ENCODE results near the gene CREG1.
A peak's percentile ranks its signal among the peaks of the same experiment; 100 is the strongest.
"Not testable (repeated sequence)": the region's sequence is repeated elsewhere in the genome, so short reads cannot be mapped to it uniquely, and the experiment has no call there.

The CREG1 gene

DNA sequence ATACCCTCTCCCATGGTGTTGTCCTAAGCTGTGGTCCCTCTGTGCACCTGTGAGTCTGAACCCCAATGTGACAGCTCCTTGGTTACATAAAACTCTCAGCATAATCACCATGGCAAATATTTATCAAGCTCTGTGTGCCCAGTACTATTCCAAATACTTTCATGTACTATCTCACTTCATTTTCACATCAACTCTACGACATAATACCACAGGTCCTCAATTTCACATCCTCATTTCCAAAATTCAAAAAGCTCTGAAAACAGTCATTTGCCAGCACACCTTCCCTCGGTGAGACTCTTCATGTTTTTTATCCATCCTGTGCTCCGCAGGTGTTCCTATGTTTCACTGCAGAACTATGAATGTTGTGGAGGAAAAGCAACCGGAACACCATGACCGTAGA lies 12.4 kb upstream of the CREG1 start:
- Histone ChIP-seq H3K27me3 (ENCODE audit: control insufficient read depth, insufficient read depth, low read length, poor library complexity, severe bottlenecking) (no peaks in the 10 kb centered on the region), H3K9me3 (ENCODE audit: control insufficient read depth, low read length) (no peaks in the 10 kb centered on the region), H3K4me1 (ENCODE audit: control insufficient read depth, insufficient read depth, low read length) (peaks cover 3% of the 10 kb centered on the region), H3K27ac (ENCODE audit: insufficient read depth, low read depth, low read length, poor library complexity, severe bottlenecking) (no peak overlapping the region), H3K36me3 (ENCODE audit: control insufficient read depth, insufficient read depth, low read length) (no peaks in the 10 kb centered on the region), H3K4me3 (ENCODE audit: insufficient read depth, low read depth, low read length) (no peak overlapping the region)
- WGBS, 2 experiments, result 88 to 92% methylated on average over 5 of the region's 5 CpGs

DNA sequence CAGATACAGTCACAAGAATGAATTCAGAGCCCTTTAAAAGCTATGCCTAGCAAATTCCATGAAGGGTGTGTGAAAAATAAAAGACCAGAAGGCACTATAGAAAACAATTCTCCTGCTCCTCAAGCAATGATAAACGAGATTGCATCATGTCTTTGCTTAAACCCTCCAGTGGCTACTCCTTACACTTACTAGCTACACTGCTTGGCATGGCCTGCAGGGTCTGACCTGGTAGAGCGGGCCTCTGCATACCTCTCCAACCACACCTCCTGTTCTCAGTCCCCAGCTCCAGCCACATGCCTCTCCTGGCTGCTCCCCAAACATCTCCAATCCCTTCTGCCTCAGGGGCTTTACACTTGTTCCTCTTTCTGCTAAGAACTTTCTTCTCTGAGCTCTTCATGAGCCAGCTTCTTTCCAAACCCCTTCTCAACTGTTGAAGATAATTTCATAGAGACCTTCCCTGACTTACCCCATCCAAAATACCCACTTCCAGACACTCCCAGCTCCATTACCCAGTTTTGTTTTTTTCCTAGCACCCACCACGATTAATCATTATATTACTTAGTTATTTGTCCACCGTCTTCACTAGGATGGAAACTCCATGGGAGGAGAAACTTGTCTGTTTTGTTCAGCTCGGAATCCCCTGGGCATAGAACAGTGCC lies 11.2 kb upstream of the CREG1 start:
- H3K27me3 ChIP-seq (ENCODE audit: control insufficient read depth, insufficient read depth, low read length, poor library complexity, severe bottlenecking), result no peaks in the 10 kb centered on the region
- WGBS, 2 experiments, result 93% methylated on average over 5 of the region's 5 CpGs
- no peaks in the 10 kb centered on the region for H3K36me3 ChIP-seq (ENCODE audit: control insufficient read depth, insufficient read depth, low read length)

GRCh38 chr1:167563579-167564246 lies 10.2 kb upstream of the CREG1 start:
- peaks cover 3% of the 10 kb centered on the region for H3K4me1 ChIP-seq (ENCODE audit: control insufficient read depth, insufficient read depth, low read length)
- no peaks in the 10 kb centered on the region for H3K9me3 ChIP-seq (ENCODE audit: control insufficient read depth, low read length)
- H3K4me3 ChIP-seq (ENCODE audit: insufficient read depth, low read depth, low read length), result no peak overlapping the region
- H3K36me3 ChIP-seq (ENCODE audit: control insufficient read depth, insufficient read depth, low read length), result no peaks in the 10 kb centered on the region
- H3K27me3 ChIP-seq (ENCODE audit: control insufficient read depth, insufficient read depth, low read length, poor library complexity, severe bottlenecking), result no peaks in the 10 kb centered on the region
- H3K27ac ChIP-seq (ENCODE audit: insufficient read depth, low read depth, low read length, poor library complexity, severe bottlenecking), result no peak overlapping the region
- 79 to 82% methylated on average over 7 of the region's 7 CpGs for WGBS, 2 experiments

More for the DNA sequence above, 11.2 kb upstream of the CREG1 start:
- Histone ChIP-seq H3K9me3 (ENCODE audit: control insufficient read depth, low read length) (no peaks in the 10 kb centered on the region), H3K4me1 (ENCODE audit: control insufficient read depth, insufficient read depth, low read length) (peaks cover 3% of the 10 kb centered on the region), H3K27ac (ENCODE audit: insufficient read depth, low read depth, low read length, poor library complexity, severe bottlenecking) (no peak overlapping the region), H3K4me3 (ENCODE audit: insufficient read depth, low read depth, low read length) (no peak overlapping the region)

DNA sequence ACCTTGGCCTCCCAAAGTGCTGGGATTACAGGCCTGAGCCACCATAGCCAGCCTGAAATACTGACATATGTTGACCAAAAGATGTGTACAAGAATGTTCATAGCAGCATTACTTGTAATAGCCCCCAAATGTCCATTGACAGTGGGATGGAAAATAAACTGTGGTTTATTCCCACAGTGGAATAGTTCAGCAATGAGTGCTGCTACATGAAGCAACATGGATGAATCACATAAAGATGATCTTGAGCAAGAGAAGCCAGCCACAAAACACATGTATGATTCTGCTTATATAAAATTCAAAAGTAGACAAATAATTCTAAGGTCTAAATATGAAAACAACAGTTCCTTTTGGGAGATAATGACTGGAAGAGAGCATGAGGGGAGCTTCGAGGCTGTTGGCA lies 9.1 kb upstream of the CREG1 start:
- 88 to 100% methylated on average over 1 of the region's 1 CpG for WGBS, 2 experiments
- Histone ChIP-seq H3K27me3 (ENCODE audit: control insufficient read depth, insufficient read depth, low read length, poor library complexity, severe bottlenecking) (no peaks in the 10 kb centered on the region), H3K27ac (ENCODE audit: insufficient read depth, low read depth, low read length, poor library complexity, severe bottlenecking) (no peak overlapping the region), H3K4me1 (ENCODE audit: control insufficient read depth, insufficient read depth, low read length) (peaks cover 3% of the 10 kb centered on the region), H3K4me3 (ENCODE audit: insufficient read depth, low read depth, low read length) (no peak overlapping the region), H3K9me3 (ENCODE audit: control insufficient read depth, low read length) (no peaks in the 10 kb centered on the region), H3K36me3 (ENCODE audit: control insufficient read depth, insufficient read depth, low read length) (no peaks in the 10 kb centered on the region)

GRCh38 chr1:167561753-167562152 lies 8.2 kb upstream of the CREG1 start:
- Histone ChIP-seq H3K4me3 (ENCODE audit: insufficient read depth, low read depth, low read length) (no peak overlapping the region), H3K36me3 (ENCODE audit: control insufficient read depth, insufficient read depth, low read length) (no peaks in the 10 kb centered on the region), H3K9me3 (ENCODE audit: control insufficient read depth, low read length) (no peaks in the 10 kb centered on the region), H3K27me3 (ENCODE audit: control insufficient read depth, insufficient read depth, low read length, poor library complexity, severe bottlenecking) (no peaks in the 10 kb centered on the region), H3K27ac (ENCODE audit: insufficient read depth, low read depth, low read length, poor library complexity, severe bottlenecking) (no peak overlapping the region), H3K4me1 (ENCODE audit: control insufficient read depth, insufficient read depth, low read length) (no peaks in the 10 kb centered on the region)
- WGBS, 2 experiments, result 90 to 94% methylated on average over 6 of the region's 6 CpGs

- Histone ChIP-seq H3K27ac (ENCODE audit: insufficient read depth, low read depth, low read length, poor library complexity, severe bottlenecking) (no peak overlapping the region), H3K4me1 (ENCODE audit: control insufficient read depth, insufficient read depth, low read length) (peaks cover 9% of the 10 kb centered on the region), H3K36me3 (ENCODE audit: control insufficient read depth, insufficient read depth, low read length) (no peaks in the 10 kb centered on the region), H3K9me3 (ENCODE audit: control insufficient read depth, low read length) (no peaks in the 10 kb centered on the region), H3K27me3 (ENCODE audit: control insufficient read depth, insufficient read depth, low read length, poor library complexity, severe bottlenecking) (no peaks in the 10 kb centered on the region), H3K4me3 (ENCODE audit: insufficient read depth, low read depth, low read length) (no peak overlapping the region)
- WGBS, 2 experiments, result 2 to 31% methylated on average over 3 to 5 of the region's 5 CpGs
Observed at GRCh38 chr1:167555971-167556714, 2.6 kb upstream of the CREG1 start.

GRCh38 chr1:167555072-167555471 lies 1.5 kb upstream of the CREG1 start:
- not testable (repeated sequence) for H3K4me1 ChIP-seq (ENCODE audit: control insufficient read depth, insufficient read depth, low read length); H3K4me3 ChIP-seq (ENCODE audit: insufficient read depth, low read depth, low read length); H3K27ac ChIP-seq (ENCODE audit: insufficient read depth, low read depth, low read length, poor library complexity, severe bottlenecking); H3K9me3 ChIP-seq (ENCODE audit: control insufficient read depth, low read length); H3K27me3 ChIP-seq (ENCODE audit: control insufficient read depth, insufficient read depth, low read length, poor library complexity, severe bottlenecking); H3K36me3 ChIP-seq (ENCODE audit: control insufficient read depth, insufficient read depth, low read length)
- 100% methylated on average over 1 of the region's 1 CpG for WGBS, 2 experiments

DNA sequence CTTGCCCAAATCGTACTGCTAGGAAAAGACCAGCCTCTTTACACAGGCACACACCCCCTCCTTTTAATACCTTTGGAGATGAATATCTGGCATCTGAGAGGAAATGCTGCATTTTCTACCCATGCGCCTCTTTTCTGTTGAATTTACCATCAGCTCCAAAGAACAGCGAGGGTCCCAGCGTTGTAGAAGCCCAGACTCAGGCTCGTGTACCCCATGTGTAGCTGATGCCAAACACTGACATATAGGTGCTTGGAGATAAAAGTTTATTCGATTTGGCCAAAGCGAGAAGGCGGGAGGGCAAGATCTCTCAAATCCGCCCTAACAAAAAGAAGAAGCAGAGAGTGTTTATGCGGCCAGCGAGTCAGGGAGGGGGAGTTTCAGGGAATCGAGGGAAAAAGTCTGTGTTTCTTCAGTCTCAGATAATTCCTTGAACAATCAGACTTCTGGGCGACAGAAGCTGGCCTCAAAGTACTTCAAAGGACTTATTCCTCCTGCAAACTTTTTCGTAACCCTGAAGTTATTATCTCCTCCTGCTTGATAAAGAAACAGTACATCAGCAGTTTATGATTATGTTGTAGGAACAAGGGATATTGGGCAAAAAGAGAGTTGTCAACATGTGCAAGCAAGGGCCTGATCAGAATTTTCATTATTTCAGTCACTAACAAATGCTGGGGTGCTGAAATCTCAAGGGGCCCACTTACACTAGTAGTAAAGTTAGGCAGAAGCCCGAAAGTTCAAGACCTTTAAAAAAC lies 642 bp upstream of the CREG1 start:
- H3K27me3 ChIP-seq (ENCODE audit: control insufficient read depth, insufficient read depth, low read length, poor library complexity, severe bottlenecking), result no peaks in the 10 kb centered on the region
- H3K27ac ChIP-seq (ENCODE audit: insufficient read depth, low read depth, low read length, poor library complexity, severe bottlenecking), result peak overlapping the region; percentile 41
- 12 to 13% methylated on average over 14 of the region's 15 CpGs for WGBS, 2 experiments
- H3K36me3 ChIP-seq (ENCODE audit: control insufficient read depth, insufficient read depth, low read length), result no peaks in the 10 kb centered on the region
- H3K9me3 ChIP-seq (ENCODE audit: control insufficient read depth, low read length), result no peaks in the 10 kb centered on the region
- H3K4me3 ChIP-seq (ENCODE audit: insufficient read depth, low read depth, low read length), result peak overlapping the region; percentile 72
- H3K4me1 ChIP-seq (ENCODE audit: control insufficient read depth, insufficient read depth, low read length), result peaks cover 9% of the 10 kb centered on the region

- Histone ChIP-seq H3K27ac (ENCODE audit: insufficient read depth, low read depth, low read length, poor library complexity, severe bottlenecking) (no peak overlapping the region), H3K4me1 (ENCODE audit: control insufficient read depth, insufficient read depth, low read length) (peaks cover 9% of the 10 kb centered on the region), H3K27me3 (ENCODE audit: control insufficient read depth, insufficient read depth, low read length, poor library complexity, severe bottlenecking) (no peaks in the 10 kb centered on the region), H3K36me3 (ENCODE audit: control insufficient read depth, insufficient read depth, low read length) (no peaks in the 10 kb centered on the region), H3K4me3 (ENCODE audit: insufficient read depth, low read depth, low read length) (no peak overlapping the region), H3K9me3 (ENCODE audit: control insufficient read depth, low read length) (no peaks in the 10 kb centered on the region)
- 100% methylated on average over 1 of the region's 1 CpG; no CpG with 5 or more reads in 1 of the 2 experiments for WGBS, 2 experiments
Observed at GRCh38 chr1:167551362-167551761, 2.2 kb downstream of the CREG1 start.
